HEK293T (cell line): ENCODE data around the gene STIP1.

ENCODE experiments used
- CTCF ChIA-PET: fragments of 350-600 bp; formaldehyde crosslinking; extraction: SDS; loops from one replicate; lab custom pipeline; 2021; ENCODE audit warnings: antibody characterized with exemption, inconsistent platforms; lab: Yijun Ruan, JAX
- POLR2A ChIA-PET: fragments of 350-600 bp; formaldehyde crosslinking; extraction: SDS; loops from one replicate; lab custom pipeline; 2020; ENCODE audit warnings: antibody characterized with exemption, inconsistent platforms; lab: Yijun Ruan, JAX
- DNase-seq: peaks from one replicate; pipeline ENCODE4 v3.0.0; 2012; ENCODE audit warnings: mixed read lengths; ENCODE audit errors: extremely low spot score
- ARNT ChIP-seq: fragments of 450-650 bp; IDR thresholded peaks from 2 replicates; pipeline ENCODE4 v1.6.1; 2017; ENCODE audit warnings: mild to moderate bottlenecking
- BHLHE40 ChIP-seq: fragments of 450-650 bp; IDR thresholded peaks from 2 replicates; pipeline ENCODE4 v1.6.1; 2016; ENCODE audit warnings: mild to moderate bottlenecking, moderate library complexity, borderline replicate concordance
- CTBP1 ChIP-seq: fragments of 450-650 bp; IDR thresholded peaks from 2 replicates; pipeline ENCODE4 v1.6.1; 2016; ENCODE audit warnings: borderline replicate concordance
- ELF4 ChIP-seq: fragments of 450-650 bp; IDR thresholded peaks from 2 replicates; pipeline ENCODE4 v1.6.1; 2017; ENCODE audit warnings: antibody characterized with exemption
- FOXA1 ChIP-seq: fragments of 450-650 bp; IDR thresholded peaks from 2 replicates; pipeline ENCODE4 v1.6.1; 2016; ENCODE audit warnings: mild to moderate bottlenecking
- FOXK2 ChIP-seq: fragments of 450-650 bp; IDR thresholded peaks from 2 replicates; pipeline ENCODE4 v1.6.1; 2016; ENCODE audit warnings: mild to moderate bottlenecking
- FOXM1 ChIP-seq: fragments of 450-650 bp; IDR thresholded peaks from 2 replicates; pipeline ENCODE4 v1.6.1; 2017; ENCODE audit warnings: mild to moderate bottlenecking, borderline replicate concordance
- HDGF ChIP-seq: fragments of 450-650 bp; IDR thresholded peaks from 2 replicates; pipeline ENCODE4 v1.6.1; 2017; ENCODE audit warnings: antibody characterized with exemption, borderline replicate concordance
- L3MBTL2 ChIP-seq: fragments of 450-650 bp; conservative IDR thresholded peaks from 2 replicates; pipeline ENCODE4 v1.6.1; 2016; ENCODE audit warnings: mild to moderate bottlenecking
- LEF1 ChIP-seq: fragments of 450-650 bp; IDR thresholded peaks from 2 replicates; pipeline ENCODE4 v1.6.1; 2017; ENCODE audit warnings: mild to moderate bottlenecking, borderline replicate concordance
- NFRKB ChIP-seq: fragments of 450-650 bp; IDR thresholded peaks from 2 replicates; pipeline ENCODE4 v1.6.1; 2016; ENCODE audit warnings: mild to moderate bottlenecking, moderate library complexity
- PKNOX1 ChIP-seq: fragments of 450-650 bp; IDR thresholded peaks from 2 replicates; pipeline ENCODE4 v1.6.1; 2016
- SP1 ChIP-seq: fragments of 450-650 bp; IDR thresholded peaks from 2 replicates; pipeline ENCODE4 v1.6.1; 2017
- SUZ12 ChIP-seq: fragments of 450-650 bp; IDR thresholded peaks from 2 replicates; pipeline ENCODE4 v1.6.1; 2016; ENCODE audit warnings: mild to moderate bottlenecking
- TARDBP ChIP-seq: fragments of 450-650 bp; IDR thresholded peaks from 2 replicates; pipeline ENCODE4 v1.6.1; 2016
- ZNF384 ChIP-seq: fragments of 450-650 bp; IDR thresholded peaks from 2 replicates; pipeline ENCODE4 v1.6.1; 2016

The STIP1 gene

GRCh38 chr11:64231546-64231945 is 45.6 kb downstream of the STIP1 start:
- TF ChIP-seq SUZ12 (no peak), FOXK2 (no peak), CTBP1 (no peak), SP1 (no peak), LEF1 (no peak), TARDBP (no peak), BHLHE40 (no peak), ELF4 (no peak), ARNT (no peak), HDGF (no peak), FOXA1 (no peak), L3MBTL2 (no peak), NFRKB (no peak), PKNOX1 (no peak), FOXM1 (no peak), ZNF384 (no peak)
- ChIA-PET CTCF (no interaction called here), POLR2A (interaction anchor here (1.0 to 5.3 kb wide), 3 partner anchors 13 to 176 kb away, joined by 3 to 59 read pairs (median 3); partner anchors contain the start of genes FKBP2 and PPP1R14B)
- no peak for DNase-seq

- CTCF ChIA-PET, result no interaction called here
- POLR2A ChIA-PET, result interaction anchor here (1.0 to 5.3 kb wide), 2 partner anchors 12 to 175 kb away, joined by 3 to 59 read pairs; partner anchors contain the start of genes FKBP2 and PPP1R14B
- DNase-seq, result no peak
- TF ChIP-seq L3MBTL2 (no peak), ELF4 (no peak), LEF1 (no peak), SP1 (no peak)
Observed at GRCh38 chr11:64232182-64232966, 46.4 kb downstream of the STIP1 start.

GRCh38 chr11:64232967-64233315 is 47.0 kb downstream of the STIP1 start:
- ChIA-PET POLR2A (interaction anchor here (5.3 kb wide), 1 partner anchor 12 kb away, joined by 59 read pairs; the partner anchor contains the start of genes FKBP2 and PPP1R14B), CTCF (no interaction called here)
- DNase-seq, result no peak
- no peak for TF ChIP-seq TARDBP
- TF ChIP-seq FOXM1, result no peak
- TF ChIP-seq ZNF384, result no peak
- no peak for TF ChIP-seq BHLHE40
- TF ChIP-seq LEF1, result no peak
- TF ChIP-seq FOXA1, result no peak
- TF ChIP-seq SUZ12, result no peak
- no peak for TF ChIP-seq CTBP1
- no peak for TF ChIP-seq ARNT
- no peak for TF ChIP-seq PKNOX1
- TF ChIP-seq ELF4, result no peak
- TF ChIP-seq NFRKB, result no peak
- TF ChIP-seq HDGF, result no peak
- TF ChIP-seq SP1, result no peak
- no peak for TF ChIP-seq FOXK2
- no peak for TF ChIP-seq L3MBTL2

- ChIA-PET POLR2A (interaction anchor here (0.7 to 5.3 kb wide), 3 partner anchors 10 to 49 kb away, joined by 3 to 59 read pairs (median 4); partner anchors contain the start of genes FKBP2 and PPP1R14B), CTCF (interaction anchor here (0.6 kb wide), 1 partner anchor 17 kb away, joined by 3 read pairs; no protein-coding TSS in a partner anchor)
- TF ChIP-seq SP1 (no peak), HDGF (no peak), FOXK2 (no peak), L3MBTL2 (no peak), CTBP1 (no peak), BHLHE40 (no peak), LEF1 (no peak), ARNT (no peak), NFRKB (no peak), PKNOX1 (no peak), FOXM1 (no peak), SUZ12 (no peak), ZNF384 (no peak), ELF4 (no peak), FOXA1 (no peak), TARDBP (no peak)
- no peak for DNase-seq
Observed at GRCh38 chr11:64233913-64234586, 48.1 kb downstream of the STIP1 start, which contains the start of gene VEGFB. VEGFB (plus strand) TSS chr11:64234584; CDS start chr11:64234834, 250 bp downstream.

GRCh38 chr11:64234647-64235379 is 48.8 kb downstream of the STIP1 start:
- ChIA-PET POLR2A (interaction anchor here (1.0 to 5.3 kb wide), 4 partner anchors 10 to 15 kb away, joined by 4 to 59 read pairs (median 10); partner anchors contain the start of genes FKBP2 and PPP1R14B), CTCF (no interaction called here)
- DNase-seq, result no peak
- TF ChIP-seq TARDBP (no peak), ELF4 (no peak), ARNT (no peak), L3MBTL2 (no peak), FOXM1 (no peak), HDGF (no peak), PKNOX1 (no peak), SP1 (no peak), ZNF384 (no peak), SUZ12 (no peak), LEF1 (no peak), NFRKB (no peak), BHLHE40 (no peak), CTBP1 (no peak), FOXK2 (no peak), FOXA1 (no peak)
